Islet precursor cell (in vitro differentiated cells): Measurements from ENCODE around the gene CTSC.

Source experiments
- DNase-seq: peaks from one replicate; pipeline ENCODE4 v3.0.0-alpha.2; 2018

CTSC gene

GRCh38 chr11:88337181-88337986 lies at the start of gene CTSC:
Gene CTSC, minus strand, starts transcription at chr11:88337736. Its CDS starts 64 bp downstream, at chr11:88337672.
- peak; percentile 96 for DNase-seq

GRCh38 chr11:88384669-88385005 lies 47.1 kb upstream of the CTSC start:
- DNase-seq: peak; percentile 74

GRCh38 chr11:88384004-88384668 lies 46.6 kb upstream of the CTSC start:
- no peak for DNase-seq

GRCh38 chr11:88383447-88383846 lies 45.9 kb upstream of the CTSC start:
- no peak for DNase-seq

DNA sequence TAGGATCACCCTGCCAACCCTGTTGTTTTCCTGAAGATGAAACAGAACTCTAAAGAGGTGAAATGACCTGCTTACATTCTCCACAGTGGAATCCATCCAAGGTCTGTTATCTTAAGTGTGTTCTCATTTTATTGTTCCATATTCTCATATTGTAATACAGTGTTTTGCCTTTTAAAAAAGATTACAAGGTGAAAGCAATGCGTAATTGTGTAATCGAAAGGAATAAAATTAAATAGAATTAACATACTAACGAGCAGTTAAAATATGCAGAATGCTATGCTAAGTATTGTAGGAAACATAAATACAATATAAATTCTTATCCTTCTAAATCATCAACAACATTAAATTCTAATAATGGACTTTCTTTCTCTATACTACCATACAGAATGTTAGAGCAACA lies 41.6 kb upstream of the CTSC start:
- no peak for DNase-seq

GRCh38 chr11:88378422-88379066 lies 41.0 kb upstream of the CTSC start:
- no peak for DNase-seq

DNA sequence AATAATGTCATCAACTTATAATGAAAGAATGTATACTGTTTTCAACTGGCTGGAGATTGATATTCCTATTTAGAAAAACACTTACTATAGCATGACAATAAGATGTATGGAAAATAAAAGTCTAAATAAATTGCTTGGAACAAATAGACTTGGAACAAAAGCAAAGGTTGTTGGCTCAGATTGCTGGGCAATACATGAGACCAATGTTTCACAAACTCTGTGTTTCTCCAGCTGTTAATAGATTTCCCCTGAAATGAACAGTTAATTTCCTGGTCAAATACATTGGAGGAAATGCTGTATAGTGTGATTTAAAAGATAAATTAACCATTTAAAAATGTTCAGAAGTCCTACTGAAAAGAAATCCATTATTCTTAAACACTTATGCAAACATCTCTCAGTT lies 40.1 kb upstream of the CTSC start:
- no peak for DNase-seq

DNA sequence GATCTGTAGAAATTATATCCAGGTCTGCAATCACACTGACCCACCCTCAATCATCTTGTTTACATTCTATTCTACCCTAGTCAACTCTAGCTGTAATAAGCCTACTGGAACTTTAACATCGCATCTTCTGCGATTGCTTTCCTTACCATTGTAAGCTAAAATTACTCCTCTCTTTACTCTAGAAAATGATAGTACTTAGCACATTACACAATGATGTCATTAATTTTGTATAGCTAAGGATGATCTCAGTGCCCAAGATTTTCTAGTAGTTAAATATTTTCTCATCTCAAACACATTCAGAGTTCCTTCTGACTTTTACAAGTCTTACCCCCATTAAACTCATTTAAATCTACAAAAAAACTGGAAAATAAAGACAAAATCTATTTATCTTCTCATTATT lies 39.6 kb upstream of the CTSC start:
- DNase-seq: no peak

DNA sequence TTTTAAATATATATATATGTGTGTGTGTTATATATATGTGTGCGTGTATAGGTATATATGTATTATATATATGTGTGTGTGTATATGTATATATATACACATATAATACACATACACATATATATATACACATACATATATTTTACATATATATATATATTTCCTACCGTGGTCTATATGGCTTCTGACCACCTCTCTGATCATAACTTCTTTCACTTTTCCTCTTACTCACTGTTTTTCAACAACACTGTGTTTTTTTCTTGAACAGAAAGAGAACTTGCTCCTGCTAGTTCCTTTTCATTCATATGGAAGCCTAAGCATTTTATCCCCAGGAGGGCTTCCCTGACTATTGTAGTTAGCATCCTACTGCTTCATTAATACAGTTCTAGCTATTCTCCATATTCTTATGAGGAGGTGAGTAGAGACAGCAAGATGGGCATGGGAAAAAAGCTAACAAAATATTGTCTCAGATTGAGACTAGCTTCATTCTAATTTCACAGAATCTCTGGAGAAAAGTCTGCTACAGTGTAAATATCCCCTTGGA lies 38.5 kb upstream of the CTSC start:
- no peak for DNase-seq

GRCh38 chr11:88370782-88371181 lies 33.2 kb upstream of the CTSC start:
- DNase-seq: no peak

DNA sequence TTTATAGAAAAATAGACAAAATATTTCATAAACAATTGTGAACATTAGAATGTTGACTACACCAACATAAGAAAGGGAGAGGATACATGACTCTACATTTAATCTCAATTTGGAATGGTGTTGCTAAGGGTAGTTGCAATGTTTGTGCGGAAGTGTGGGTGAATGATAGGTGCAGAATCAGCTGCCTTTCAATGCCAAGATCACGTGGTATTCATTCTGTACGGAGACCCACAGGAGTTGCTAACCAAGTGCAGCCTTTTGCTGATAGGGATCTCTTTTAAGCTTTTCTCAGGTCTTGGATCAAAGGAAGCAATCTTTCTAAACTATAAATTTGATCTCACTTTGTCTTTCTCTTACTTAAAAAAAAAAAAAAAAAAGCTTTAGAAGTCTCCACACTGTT lies 29.8 kb upstream of the CTSC start:
- no peak for DNase-seq

DNA sequence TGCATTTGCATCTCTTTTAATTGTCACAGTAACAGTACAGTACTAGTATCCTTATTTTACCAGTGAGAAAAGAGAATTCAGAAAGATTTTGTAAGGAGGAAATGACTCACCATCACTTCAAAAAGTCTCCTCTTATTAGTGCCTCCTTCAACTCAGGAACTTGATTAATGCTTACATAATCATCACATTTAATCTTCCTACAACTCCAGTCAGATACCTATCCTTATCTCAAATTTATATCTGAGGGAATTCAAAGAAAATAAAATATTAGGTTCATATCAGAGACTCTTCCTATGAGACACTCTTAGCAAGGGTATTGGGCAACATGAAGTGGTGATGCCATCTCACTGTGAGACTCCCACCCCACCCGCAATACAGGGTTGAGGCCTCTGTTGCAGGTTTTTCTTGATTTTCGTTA lies 26.1 kb upstream of the CTSC start:
- DNase-seq: no peak

DNA sequence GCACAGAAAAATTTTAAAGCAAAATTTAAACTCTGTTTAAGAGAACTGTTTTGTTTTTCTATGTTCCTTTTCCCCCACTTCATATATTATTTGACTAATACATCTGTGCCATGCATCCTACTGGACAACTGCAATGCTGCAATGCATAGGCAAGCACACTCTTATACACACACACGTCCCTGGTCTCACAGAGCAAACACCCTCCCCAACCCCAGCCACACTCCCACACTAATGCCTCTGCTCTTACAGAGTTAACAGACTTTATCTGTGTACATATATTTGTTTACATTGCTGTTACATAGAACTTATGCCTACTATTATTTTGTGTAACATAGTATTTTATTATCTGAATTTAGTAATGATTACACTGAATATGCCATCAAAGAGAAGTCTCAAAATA lies 25.5 kb upstream of the CTSC start:
- DNase-seq: no peak

- DNase-seq: no peak
Observed at GRCh38 chr11:88360141-88360540, 22.6 kb upstream of the CTSC start.

DNA sequence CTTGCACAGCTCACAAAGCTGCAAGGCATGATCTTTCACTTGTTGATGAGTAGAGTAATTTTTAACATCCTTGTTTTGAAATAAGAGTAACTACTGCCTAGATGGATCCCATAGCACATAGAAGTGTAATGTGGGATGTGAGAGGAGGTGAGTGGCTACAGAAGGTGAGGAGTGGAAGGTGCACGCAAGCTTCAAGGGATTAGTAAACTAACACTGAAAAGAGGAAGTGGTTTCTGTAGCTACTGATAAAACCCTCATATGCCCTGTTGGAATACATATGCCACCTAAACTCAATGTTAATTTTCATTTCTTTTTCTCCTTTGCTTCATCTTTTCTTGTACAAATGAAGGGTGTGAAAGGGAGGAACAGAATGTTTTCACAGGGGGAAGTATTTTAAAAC lies 22.0 kb upstream of the CTSC start:
- no peak for DNase-seq

GRCh38 chr11:88359114-88359513 lies 21.6 kb upstream of the CTSC start:
- no peak for DNase-seq

DNA sequence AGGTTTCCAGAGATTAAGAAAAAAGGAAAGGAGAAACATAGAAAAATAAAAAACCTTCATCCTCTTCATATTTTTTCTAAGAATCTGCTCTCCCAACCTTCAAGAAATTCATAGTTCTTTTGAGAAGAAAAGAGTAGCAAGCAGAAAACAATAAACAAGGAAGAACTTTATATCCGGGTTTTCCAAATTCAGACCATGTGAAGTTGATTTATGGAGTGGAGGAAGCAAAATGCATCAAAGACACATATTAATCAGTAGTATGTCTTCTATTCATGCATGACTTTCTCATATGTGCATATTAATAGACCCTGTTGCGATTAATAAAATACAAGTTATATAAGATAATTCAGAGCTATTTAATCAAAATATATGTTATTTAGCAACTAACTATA lies 20.5 kb upstream of the CTSC start:
- DNase-seq: no peak

GRCh38 chr11:88357323-88358039 lies 19.9 kb upstream of the CTSC start:
- DNase-seq: no peak

DNA sequence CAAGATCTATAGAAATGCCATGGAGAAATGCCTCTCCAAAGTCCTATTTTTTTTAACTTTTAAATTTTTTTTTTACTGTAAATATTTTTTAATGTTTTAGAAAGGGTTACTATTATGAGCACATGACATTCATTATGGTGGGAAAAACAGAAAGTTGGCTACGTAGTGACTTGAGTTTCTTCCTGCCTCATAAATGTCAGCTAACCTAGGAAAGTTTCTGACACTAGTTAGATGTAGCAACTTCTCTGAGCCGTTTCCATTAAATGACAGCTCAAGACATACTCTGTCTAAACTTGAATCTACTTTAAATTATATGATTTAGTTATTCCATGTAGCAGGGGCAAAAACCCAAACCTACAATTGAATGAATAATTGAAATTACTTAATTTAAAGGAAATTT lies 18.4 kb upstream of the CTSC start:
- DNase-seq: no peak

- no peak for DNase-seq
Observed at GRCh38 chr11:88354912-88355311, 17.4 kb upstream of the CTSC start.

GRCh38 chr11:88353835-88354496 lies 16.4 kb upstream of the CTSC start:
- DNase-seq: no peak

- no peak for DNase-seq
Observed at GRCh38 chr11:88353386-88353785, 15.8 kb upstream of the CTSC start.

DNA sequence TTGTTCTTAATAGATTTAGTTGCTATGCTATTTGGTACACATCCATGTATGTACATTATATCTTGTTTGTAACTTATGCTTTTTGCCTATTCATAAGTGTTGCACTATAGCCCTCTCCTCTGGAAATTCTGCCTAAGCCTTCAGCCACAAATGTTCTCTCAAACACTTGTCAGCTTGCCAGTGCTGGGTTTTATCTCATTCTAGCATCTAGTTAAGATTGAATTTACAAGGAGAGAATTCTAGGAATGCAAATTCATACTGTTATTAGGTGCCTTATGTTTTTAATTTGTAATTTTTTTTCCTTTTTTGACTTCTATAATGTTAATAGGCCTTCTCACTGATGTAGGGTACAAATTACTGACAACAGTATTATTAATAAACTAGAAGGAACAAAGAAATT lies 14.6 kb upstream of the CTSC start:
- DNase-seq: no peak
